ENCODE data around the gene SEC14L1.

SEC14L1 gene

DNA sequence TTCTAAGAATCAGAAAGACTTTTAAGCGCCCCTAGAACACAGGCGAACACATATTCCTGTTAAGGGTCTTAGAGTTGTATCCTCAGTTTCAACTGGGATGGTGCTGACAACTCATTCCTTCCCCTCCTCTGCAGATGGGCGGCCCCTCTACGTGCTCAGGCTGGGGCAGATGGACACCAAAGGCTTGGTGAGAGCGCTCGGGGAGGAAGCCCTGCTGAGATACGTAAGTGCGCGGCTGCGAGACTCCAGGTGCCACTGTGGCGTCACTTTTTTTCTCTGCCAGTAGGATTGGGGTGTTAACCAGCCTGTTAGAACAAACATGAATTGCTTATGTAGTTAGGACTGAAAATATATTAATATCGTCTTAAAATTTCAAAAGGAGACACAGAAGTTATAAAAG, 62.7 kb downstream of the SEC14L1 start:
- POLR2A ChIA-PET, result no interaction called here

DNA sequence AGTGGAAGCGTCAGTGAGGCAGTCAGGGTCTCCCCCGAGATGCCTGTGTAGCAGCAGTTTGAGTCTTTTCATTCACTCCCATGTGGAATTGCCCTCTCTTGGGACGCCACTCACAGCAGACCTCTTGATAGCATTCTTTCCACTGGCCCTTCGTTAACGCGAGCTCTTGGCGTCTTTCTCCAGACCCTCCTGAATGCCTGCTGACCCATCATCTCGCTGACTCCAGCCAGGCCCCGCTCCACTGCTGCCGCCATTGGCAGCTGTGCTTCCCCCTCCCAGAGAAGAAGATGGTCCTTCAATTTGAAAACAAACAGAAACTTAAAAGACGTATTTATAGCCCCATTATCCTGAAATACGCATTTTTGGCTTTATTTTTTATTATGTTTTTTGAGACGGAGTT, 63.1 kb downstream of the SEC14L1 start:
- no peak for DNase-seq (ENCODE audit: extremely low spot score)
- ChIA-PET POLR2A (no interaction called here), CTCF (interaction anchor here (0.9 to 2.3 kb wide), 5 partner anchors 10 to 117 kb away, joined by 3 to 9 read pairs (median 3); no protein-coding TSS in a partner anchor)
- TF ChIP-seq, protein P1, sequence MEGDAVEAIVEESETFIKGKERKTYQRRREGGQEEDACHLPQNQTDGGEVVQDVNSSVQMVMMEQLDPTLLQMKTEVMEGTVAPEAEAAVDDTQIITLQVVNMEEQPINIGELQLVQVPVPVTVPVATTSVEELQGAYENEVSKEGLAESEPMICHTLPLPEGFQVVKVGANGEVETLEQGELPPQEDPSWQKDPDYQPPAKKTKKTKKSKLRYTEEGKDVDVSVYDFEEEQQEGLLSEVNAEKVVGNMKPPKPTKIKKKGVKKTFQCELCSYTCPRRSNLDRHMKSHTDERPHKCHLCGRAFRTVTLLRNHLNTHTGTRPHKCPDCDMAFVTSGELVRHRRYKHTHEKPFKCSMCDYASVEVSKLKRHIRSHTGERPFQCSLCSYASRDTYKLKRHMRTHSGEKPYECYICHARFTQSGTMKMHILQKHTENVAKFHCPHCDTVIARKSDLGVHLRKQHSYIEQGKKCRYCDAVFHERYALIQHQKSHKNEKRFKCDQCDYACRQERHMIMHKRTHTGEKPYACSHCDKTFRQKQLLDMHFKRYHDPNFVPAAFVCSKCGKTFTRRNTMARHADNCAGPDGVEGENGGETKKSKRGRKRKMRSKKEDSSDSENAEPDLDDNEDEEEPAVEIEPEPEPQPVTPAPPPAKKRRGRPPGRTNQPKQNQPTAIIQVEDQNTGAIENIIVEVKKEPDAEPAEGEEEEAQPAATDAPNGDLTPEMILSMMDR (IDR thresholded peaks at IDR 0.05; ENCODE audit: control extremely low read depth, extremely low read depth, low read depth, missing control alignments), result no peak

More for the DNA sequence above, 62.7 kb downstream of the SEC14L1 start:
- no peak for DNase-seq (ENCODE audit: extremely low spot score)
- TF ChIP-seq, protein P1 (IDR thresholded peaks at IDR 0.05; ENCODE audit: control extremely low read depth, extremely low read depth, low read depth, missing control alignments), result no peak
- CTCF ChIA-PET, result interaction anchor here (1.6 to 2.3 kb wide), 3 partner anchors 10 to 117 kb away, joined by 3 to 9 read pairs (median 6); no protein-coding TSS in a partner anchor

DNA sequence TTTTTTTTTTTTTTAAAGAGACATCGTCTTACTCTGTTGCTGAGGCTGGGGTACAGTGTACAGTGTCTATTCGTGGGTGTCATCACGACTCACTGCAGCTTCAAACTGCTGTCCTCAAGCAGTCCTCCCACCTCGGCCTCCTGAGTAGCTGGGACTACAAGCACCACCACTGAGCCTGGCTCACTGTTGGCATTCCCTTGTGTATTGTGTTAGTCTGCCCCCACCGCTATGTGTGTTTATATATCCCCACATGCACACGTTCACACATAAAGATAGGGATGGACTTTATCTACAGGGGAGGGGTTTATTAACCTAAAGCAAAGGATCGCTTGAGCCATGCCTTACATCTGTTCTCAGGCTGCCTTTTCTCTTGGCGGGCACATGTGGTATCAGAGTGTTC, 63.8 kb downstream of the SEC14L1 start:
- TF ChIP-seq, protein P1 (IDR thresholded peaks at IDR 0.05; ENCODE audit: control extremely low read depth, extremely low read depth, low read depth, missing control alignments), result no peak
- ChIA-PET POLR2A (no interaction called here), CTCF (interaction anchor here (0.9 to 2.3 kb wide), 4 partner anchors 9 to 116 kb away, joined by 3 to 6 read pairs (median 3); no protein-coding TSS in a partner anchor)
- no peak for DNase-seq (ENCODE audit: extremely low spot score)

DNA sequence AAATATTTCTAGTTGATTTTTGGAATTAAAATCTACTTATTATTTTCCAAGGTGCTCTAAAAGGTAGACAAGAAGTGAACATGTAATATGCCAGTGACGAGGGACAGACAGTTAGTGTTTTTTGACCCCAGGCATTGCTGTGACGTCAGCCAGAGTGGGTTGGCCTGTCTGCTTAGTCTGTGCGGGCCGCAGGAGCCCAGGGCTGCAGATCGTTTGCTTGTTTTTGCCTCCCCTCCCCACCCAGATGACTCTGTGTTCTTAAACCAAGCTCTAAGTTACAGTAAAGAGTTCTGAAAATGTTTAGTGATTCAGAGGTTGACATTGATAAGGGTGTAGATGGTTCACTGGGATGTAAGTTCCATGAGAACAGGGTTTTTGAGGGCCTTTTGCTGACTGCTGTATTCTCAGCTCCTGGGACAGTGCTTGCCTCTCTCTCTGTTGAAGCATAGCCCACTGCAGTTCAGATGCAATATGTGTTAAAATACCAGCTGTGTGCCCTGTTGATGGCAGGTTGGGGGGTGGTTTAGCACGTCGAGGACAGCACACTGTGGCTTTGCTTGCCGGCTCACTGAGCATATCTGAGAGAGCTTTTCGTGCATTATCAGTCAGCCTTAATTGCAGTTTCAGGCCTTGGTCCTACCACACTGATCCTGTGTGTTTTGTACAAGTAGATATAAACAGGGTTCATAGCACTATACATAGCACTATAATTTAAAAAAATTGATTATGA, 64.8 kb downstream of the SEC14L1 start:
- CTCF ChIA-PET, result no interaction called here
- POLR2A ChIA-PET, result no interaction called here
- DNase-seq (ENCODE audit: extremely low spot score), result no peak
- TF ChIP-seq, protein P1 (IDR thresholded peaks at IDR 0.05; ENCODE audit: control extremely low read depth, extremely low read depth, low read depth, missing control alignments), result no peak

DNA sequence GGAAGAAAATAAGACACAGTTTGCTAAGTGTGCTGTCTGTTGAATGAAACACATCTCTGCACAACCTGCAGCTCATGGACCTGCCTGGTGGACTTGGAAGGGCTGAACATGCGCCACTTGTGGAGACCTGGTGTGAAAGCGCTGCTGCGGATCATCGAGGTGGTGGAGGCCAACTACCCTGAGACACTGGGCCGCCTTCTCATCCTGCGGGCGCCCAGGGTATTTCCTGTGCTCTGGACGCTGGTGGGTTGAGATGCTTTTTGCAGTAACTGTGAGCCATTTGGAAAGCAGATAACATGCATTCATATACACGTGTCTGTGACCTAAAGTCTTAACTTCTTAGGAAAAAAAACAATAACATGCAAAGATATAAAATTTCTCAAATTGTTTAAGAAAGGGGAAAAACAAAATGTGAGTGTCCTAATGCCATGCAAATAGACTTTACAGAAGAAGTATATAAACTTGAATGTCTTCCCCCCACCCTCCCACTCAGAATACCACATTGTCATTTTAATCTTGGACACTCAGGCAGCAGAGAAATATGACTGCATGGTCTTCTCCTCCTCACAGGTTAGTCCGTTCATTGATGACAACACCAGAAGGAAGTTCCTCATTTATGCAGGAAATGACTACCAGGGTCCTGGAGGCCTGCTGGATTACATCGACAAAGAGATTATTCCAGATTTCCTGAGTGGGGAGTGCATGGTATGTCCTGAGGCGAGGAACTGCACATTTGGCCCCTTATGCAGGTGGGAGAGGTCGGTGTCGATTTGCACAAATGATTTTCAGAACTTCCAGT, 65.6 kb downstream of the SEC14L1 start:
- TF ChIP-seq, protein P1 (IDR thresholded peaks at IDR 0.05; ENCODE audit: control extremely low read depth, extremely low read depth, low read depth, missing control alignments), result no peak
- ChIA-PET POLR2A (no interaction called here), CTCF (interaction anchor here (1.4 kb wide), 1 partner anchor 11 kb away, joined by 3 read pairs; no protein-coding TSS in a partner anchor)
- DNase-seq (ENCODE audit: extremely low spot score), result no peak

DNA sequence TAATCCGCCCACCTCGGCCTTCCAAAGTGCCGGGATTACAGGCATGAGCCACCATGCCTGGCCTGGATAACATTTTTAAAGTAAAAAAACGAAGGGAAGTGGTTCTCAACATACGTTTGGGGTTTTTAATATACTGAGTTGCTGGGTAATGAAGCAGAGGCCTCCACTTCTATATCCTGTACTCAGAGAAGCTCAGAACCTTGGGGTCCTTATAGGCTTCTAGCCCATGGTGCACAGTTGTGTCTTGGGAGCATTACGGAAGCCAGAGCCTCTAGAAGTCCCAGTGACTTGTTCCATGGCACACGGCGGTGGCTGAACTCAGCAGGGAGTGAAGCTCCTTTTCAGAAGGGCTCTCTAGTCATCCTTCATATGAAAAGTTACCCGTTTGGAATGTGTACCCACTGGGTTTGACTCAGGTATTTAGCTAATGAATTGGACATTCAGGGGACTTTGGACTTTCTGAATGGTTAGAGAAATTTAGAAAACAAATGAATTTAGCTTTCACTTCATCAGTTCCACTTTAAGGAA, 67.0 kb downstream of the SEC14L1 start:
- TF ChIP-seq, protein P1 (IDR thresholded peaks at IDR 0.05; ENCODE audit: control extremely low read depth, extremely low read depth, low read depth, missing control alignments), result no peak
- ChIA-PET CTCF (interaction anchor here (0.8 to 1.7 kb wide), 6 partner anchors 10 to 152 kb away, joined by 3 to 5 read pairs (median 4); no protein-coding TSS in a partner anchor), POLR2A (no interaction called here)
- DNase-seq (ENCODE audit: extremely low spot score), result no peak
